ENCODE results near the gene HSPB9. TPM values are rescaled to one million over a fixed set of nuclear protein-coding genes. Genes with fewer than 3 reads are reported as not detected.
"Not testable (repeated sequence)": the region's sequence is repeated elsewhere in the genome, so short reads cannot be mapped to it uniquely, and the experiment has no call there.

Gene HSPB9
- polyA plus RNA-seq, 1 experiment, result not detected

DNA sequence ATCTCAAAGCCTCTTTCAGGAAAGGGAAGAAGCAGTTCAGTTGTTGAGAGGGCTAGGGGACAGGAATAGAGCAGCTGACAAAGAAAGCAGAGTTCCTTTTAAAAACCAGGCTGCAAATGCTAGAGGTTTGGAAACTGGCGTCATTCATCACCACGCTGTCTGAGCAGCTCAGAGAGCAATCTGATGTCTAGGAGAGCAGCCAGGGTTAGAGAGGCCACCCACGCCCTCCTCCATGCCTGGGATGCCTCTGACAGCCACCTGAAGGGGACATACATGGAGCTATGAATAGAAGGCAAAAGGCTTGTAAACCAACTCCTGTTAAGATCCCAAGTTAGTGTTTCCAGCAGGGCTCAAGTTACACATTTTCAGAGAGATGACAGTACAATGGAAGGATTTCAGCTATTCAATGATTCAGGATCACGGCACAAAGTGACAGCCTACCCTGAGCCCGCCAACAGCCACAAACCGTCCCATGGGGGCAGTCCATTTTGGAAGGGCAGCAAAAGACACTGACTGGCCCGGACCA lies 19.8 kb downstream of the HSPB9 start:
- TF ChIP-seq, protein P1, sequence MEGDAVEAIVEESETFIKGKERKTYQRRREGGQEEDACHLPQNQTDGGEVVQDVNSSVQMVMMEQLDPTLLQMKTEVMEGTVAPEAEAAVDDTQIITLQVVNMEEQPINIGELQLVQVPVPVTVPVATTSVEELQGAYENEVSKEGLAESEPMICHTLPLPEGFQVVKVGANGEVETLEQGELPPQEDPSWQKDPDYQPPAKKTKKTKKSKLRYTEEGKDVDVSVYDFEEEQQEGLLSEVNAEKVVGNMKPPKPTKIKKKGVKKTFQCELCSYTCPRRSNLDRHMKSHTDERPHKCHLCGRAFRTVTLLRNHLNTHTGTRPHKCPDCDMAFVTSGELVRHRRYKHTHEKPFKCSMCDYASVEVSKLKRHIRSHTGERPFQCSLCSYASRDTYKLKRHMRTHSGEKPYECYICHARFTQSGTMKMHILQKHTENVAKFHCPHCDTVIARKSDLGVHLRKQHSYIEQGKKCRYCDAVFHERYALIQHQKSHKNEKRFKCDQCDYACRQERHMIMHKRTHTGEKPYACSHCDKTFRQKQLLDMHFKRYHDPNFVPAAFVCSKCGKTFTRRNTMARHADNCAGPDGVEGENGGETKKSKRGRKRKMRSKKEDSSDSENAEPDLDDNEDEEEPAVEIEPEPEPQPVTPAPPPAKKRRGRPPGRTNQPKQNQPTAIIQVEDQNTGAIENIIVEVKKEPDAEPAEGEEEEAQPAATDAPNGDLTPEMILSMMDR (IDR thresholded peaks at IDR 0.05; ENCODE audit: insufficient read depth, low read depth, low read length), result no peak
- ChIA-PET CTCF (interaction anchor here (1.3 kb wide), 1 partner anchor 10 kb away, joined by 5 read pairs; no protein-coding TSS in a partner anchor), POLR2A (interaction anchor here (0.6 to 1.0 kb wide), 2 partner anchors 8 to 129 kb away, joined by 3 read pairs; no protein-coding TSS in a partner anchor)
- peaks cover 6% of the 10 kb centered on the region; the same call in 1 of the 2 replicates for H3K36me3 ChIP-seq (ENCODE audit: control insufficient read depth, insufficient read depth, low read length)
- no peak overlapping the region for H3K4me3 ChIP-seq (ENCODE audit: low read depth, low read length)
- no peaks in the 10 kb centered on the region for H3K27me3 ChIP-seq (ENCODE audit: control insufficient read depth, insufficient read depth, low read length)
- DNase-seq (ENCODE audit: low read depth), result peak; percentile 76

DNA sequence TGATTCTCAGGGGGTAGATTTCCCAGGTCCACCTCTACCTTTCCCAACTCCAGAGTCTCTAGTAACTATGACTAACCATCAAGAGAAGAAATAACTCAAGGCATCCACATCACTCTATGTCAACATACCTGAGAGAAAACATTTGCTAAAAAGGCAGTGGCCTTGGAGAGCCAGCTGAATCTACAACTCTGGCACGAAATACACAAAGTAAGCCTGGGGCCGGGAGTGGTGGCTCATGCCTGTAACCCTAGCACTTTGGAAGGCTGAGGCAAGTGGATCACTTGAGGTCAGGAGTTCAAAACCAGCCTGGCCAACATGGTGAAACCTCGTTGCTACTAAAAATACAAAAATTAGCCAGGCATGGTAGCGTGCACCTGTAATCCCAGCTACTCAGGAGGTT lies 20.5 kb downstream of the HSPB9 start:
- H3K4me3 ChIP-seq (ENCODE audit: low read depth, low read length); H3K36me3 ChIP-seq (ENCODE audit: control insufficient read depth, insufficient read depth, low read length); DNase-seq (ENCODE audit: low read depth); H3K27me3 ChIP-seq (ENCODE audit: control insufficient read depth, insufficient read depth, low read length): not testable (repeated sequence)
- ChIA-PET POLR2A (interaction anchor here (0.6 to 1.0 kb wide), 2 partner anchors 9 to 130 kb away, joined by 3 read pairs; no protein-coding TSS in a partner anchor), CTCF (interaction anchor here (1.3 kb wide), 1 partner anchor 10 kb away, joined by 5 read pairs; no protein-coding TSS in a partner anchor)

DNA sequence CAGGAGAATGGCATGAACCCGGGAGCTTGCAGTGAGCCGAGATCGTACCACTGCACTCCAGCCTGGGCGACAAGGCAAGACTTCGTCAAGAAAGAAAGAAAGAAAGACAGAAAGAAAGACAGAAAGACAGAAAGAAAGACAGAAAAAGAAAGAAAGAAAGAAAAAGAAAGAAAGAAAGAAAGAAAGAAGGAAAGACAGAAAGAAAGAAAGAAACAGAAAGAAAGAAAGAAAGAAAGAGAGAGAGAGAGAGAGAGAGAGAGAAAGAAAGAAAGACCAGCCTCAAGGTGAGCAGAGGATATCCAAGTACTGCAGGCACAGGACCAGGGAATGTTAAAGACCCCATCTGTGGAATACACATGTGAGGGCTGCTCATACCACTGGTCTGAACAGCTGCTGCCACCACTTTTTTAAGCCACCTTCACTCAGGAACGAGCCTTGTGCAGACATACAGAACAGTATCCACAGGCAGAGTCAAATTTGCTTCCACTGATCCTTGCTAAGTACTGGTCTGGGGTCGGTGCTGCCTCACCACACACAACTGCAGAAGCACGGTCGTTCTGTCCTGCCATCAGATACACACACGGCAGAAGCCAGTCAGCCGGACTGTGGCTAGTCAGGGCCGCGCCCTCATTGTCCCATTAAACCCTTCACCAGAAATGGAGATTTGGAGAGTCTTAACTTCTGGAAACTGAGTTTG lies 24.5 kb downstream of the HSPB9 start:
- DNase-seq (ENCODE audit: low read depth), result no peak
- TF ChIP-seq, protein P1 (IDR thresholded peaks at IDR 0.05; ENCODE audit: insufficient read depth, low read depth, low read length), result no peak
- Histone ChIP-seq H3K4me3 (ENCODE audit: low read depth, low read length) (no peak overlapping the region), H3K36me3 (ENCODE audit: control insufficient read depth, insufficient read depth, low read length) (peaks cover 7% of the 10 kb centered on the region; the same call in 1 of the 2 replicates), H3K27me3 (ENCODE audit: control insufficient read depth, insufficient read depth, low read length) (no peaks in the 10 kb centered on the region)
- ChIA-PET CTCF (no interaction called here), POLR2A (no interaction called here)

DNA sequence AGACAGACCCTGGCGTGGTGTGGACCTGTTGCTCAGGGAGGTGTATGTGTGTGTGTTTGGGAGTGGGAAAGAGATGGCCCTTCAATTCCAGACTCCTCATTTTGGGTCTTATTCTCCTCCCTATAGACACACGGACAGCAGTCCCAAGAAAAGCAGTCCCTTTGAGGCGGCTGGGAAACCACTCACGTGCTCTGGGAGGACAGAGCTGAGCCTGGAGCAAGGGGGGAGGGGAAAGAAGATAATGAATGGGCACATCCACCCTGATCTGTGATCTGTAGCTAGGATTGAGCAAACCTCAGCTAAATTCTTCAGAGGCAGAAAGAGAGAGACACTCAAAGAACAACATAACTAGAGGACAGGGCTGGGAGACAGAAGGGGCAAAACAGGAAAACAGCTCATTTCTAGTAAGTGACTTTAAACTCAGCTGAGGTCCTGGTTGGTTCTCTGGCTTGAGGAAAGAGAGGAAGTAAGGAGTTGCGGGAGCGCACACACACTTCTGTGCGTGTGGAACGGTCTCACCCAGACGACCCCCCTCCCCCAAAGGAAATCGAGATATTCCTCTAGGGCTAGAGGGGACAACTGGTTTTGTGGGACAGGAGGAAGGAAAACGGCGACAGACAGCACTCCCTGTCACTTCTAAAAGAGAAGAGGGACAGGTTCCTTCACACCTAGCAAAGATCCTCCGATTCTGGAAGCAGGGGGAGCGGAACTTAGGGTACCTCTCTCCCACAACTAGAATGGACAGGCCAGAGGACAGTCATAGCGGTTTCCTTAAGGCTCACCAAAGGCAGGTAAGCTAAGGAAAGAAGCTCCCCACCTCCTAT lies 31.5 kb downstream of the HSPB9 start:
- peaks cover 1% of the 10 kb centered on the region; the same call in 1 of the 2 replicates for H3K36me3 ChIP-seq (ENCODE audit: control insufficient read depth, insufficient read depth, low read length)
- peak overlapping the region; percentile 98 for H3K4me3 ChIP-seq (ENCODE audit: low read depth, low read length)
- ChIA-PET POLR2A (interaction anchor here (0.5 kb wide), 1 partner anchor 266 kb away, joined by 3 read pairs; no protein-coding TSS in a partner anchor), CTCF (interaction anchor here (0.9 to 2.0 kb wide), 2 partner anchors 11 to 17 kb away, joined by 3 to 5 read pairs; no protein-coding TSS in a partner anchor)
- H3K27me3 ChIP-seq (ENCODE audit: control insufficient read depth, insufficient read depth, low read length), result no peaks in the 10 kb centered on the region
- DNase-seq (ENCODE audit: low read depth), result no peak
- TF ChIP-seq, protein P1 (IDR thresholded peaks at IDR 0.05; ENCODE audit: insufficient read depth, low read depth, low read length), result no peak

DNA sequence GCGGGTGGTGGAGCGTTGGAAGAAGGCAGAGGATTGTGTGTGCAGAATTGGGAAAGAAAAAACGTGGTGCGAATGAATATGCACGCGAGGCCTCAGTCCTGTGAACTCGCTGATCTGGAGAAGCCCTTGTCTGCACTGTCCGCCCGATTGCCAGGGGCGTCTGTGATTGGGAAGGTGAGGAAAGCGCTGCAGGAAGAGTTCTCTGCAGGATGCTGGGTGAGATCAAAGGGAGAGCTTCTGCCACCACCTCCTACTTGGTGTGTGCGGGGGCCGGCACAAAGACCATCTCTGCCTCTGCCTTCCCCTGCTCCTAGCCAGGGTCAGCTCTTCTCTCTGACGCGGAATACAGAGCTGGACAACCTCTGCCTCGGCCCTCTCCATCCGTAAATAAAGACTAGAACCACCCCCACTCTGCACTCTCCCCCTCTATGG lies 33.0 kb downstream of the HSPB9 start:
- ChIA-PET CTCF (interaction anchor here (0.9 to 1.2 kb wide), 3 partner anchors 10 to 28 kb away, joined by 3 read pairs; no protein-coding TSS in a partner anchor), POLR2A (no interaction called here)

More for the DNA sequence above, 33.0 kb downstream of the HSPB9 start:
- H3K4me3 ChIP-seq (ENCODE audit: low read depth, low read length), result peak overlapping the region; percentile 40
- TF ChIP-seq, protein P1 (IDR thresholded peaks at IDR 0.05; ENCODE audit: insufficient read depth, low read depth, low read length), result no peak
- no peaks in the 10 kb centered on the region for H3K27me3 ChIP-seq (ENCODE audit: control insufficient read depth, insufficient read depth, low read length)
- H3K36me3 ChIP-seq (ENCODE audit: control insufficient read depth, insufficient read depth, low read length), result peaks cover 1% of the 10 kb centered on the region; the same call in 1 of the 2 replicates
- no peak for DNase-seq (ENCODE audit: low read depth)
